Neuronal stem cell (in vitro differentiated cells): Measurements from ENCODE around the gene FLACC1.

Experiments used
- DNase-seq: peaks from one replicate; pipeline ENCODE4 v3.0.0-alpha.2; 2013; ENCODE audit warnings: low spot score
- H2AFZ ChIP-seq: one replicate; pipeline ENCODE4 v1.6.1; 2013; ENCODE audit warnings: mild to moderate bottlenecking, low read length, inconsistent platforms
- H2AK5ac ChIP-seq: 2 replicates; pipeline ENCODE4 v1.6.1; 2013; ENCODE audit warnings: low read depth, mild to moderate bottlenecking, inconsistent platforms, low read length, moderate library complexity, mixed read lengths
- H2BK120ac ChIP-seq: 2 replicates; pipeline ENCODE4 v1.6.1; 2013; ENCODE audit warnings: low read depth, mild to moderate bottlenecking, inconsistent platforms, low read length, moderate library complexity, mixed read lengths
- H2BK12ac ChIP-seq: one replicate; pipeline ENCODE4 v1.6.1; 2013; ENCODE audit warnings: low read length, inconsistent platforms
- H2BK15ac ChIP-seq: 2 replicates; pipeline ENCODE4 v1.6.1; 2013; ENCODE audit warnings: mild to moderate bottlenecking, low read length, inconsistent platforms, mixed read lengths
- H2BK5ac ChIP-seq: one replicate; pipeline ENCODE4 v1.6.1; 2013; ENCODE audit warnings: inconsistent platforms, mild to moderate bottlenecking, low read length, moderate library complexity
- H3K14ac ChIP-seq: one replicate; pipeline ENCODE4 v1.6.1; 2013; ENCODE audit warnings: low read length, inconsistent platforms
- H3K18ac ChIP-seq: 2 replicates; pipeline ENCODE4 v1.6.1; 2013; ENCODE audit warnings: low read length, inconsistent platforms
- H3K23ac ChIP-seq: 2 replicates; pipeline ENCODE4 v1.6.1; 2013; ENCODE audit warnings: low read depth, mild to moderate bottlenecking, mixed read lengths, low read length, inconsistent platforms; ENCODE audit not compliant: poor library complexity
- H3K27ac ChIP-seq: replicated peaks from 3 replicates; pipeline ENCODE4 v1.5.1; 2013; ENCODE audit warnings: low read length, inconsistent platforms
- H3K27me3 ChIP-seq, 3 experiments: 2 replicates each; pipeline ENCODE4 v1.6.1; 2013; ENCODE audit warnings: low read length in 3 of 3, mild to moderate bottlenecking in 2 of 3, inconsistent platforms in 1 of 3, low read depth in 1 of 3, mixed read lengths in 1 of 3, moderate library complexity in 1 of 3; ENCODE audit not compliant: control insufficient read depth in 3 of 3, insufficient read depth in 3 of 3
- H3K36me3 ChIP-seq, 2 donors: replicated peaks in 1 of 2; 2 replicates each; pipeline ENCODE4 v1.6.1; 2013; ENCODE audit warnings: low read length in 2 of 2; ENCODE audit not compliant: control insufficient read depth in 2 of 2, insufficient read depth in 2 of 2
- H3K4ac ChIP-seq: 2 replicates; pipeline ENCODE4 v1.6.1; 2013; ENCODE audit warnings: inconsistent platforms, mild to moderate bottlenecking, low read length, moderate library complexity
- H3K4me1 ChIP-seq, 2 donors: 1 replicate in 1 of 2; 2 replicates in 1 of 2; pipeline ENCODE4 v1.6.1; 2013; ENCODE audit warnings: low read length in 2 of 2, low read depth in 1 of 2; ENCODE audit not compliant: control insufficient read depth in 2 of 2, insufficient read depth in 1 of 2
- H3K4me2 ChIP-seq: one replicate; pipeline ENCODE4 v1.6.1; 2013; ENCODE audit warnings: mild to moderate bottlenecking, low read length, inconsistent platforms; ENCODE audit not compliant: insufficient read depth, poor library complexity, severe bottlenecking
- H3K4me3 ChIP-seq, 2 donors: 2 replicates each; pipeline ENCODE4 v1.5.1; 2013; ENCODE audit warnings: low read length in 2 of 2, mild to moderate bottlenecking in 2 of 2, inconsistent platforms in 1 of 2, moderate library complexity in 1 of 2
- H3K79me1 ChIP-seq: one replicate; pipeline ENCODE4 v1.6.1; 2013; ENCODE audit warnings: low read depth, mild to moderate bottlenecking, inconsistent platforms, low read length, moderate library complexity
- H3K9ac ChIP-seq: one replicate; pipeline ENCODE4 v1.6.1; 2013; ENCODE audit warnings: mild to moderate bottlenecking, low read depth, low read length, inconsistent platforms; ENCODE audit not compliant: poor library complexity
- H3K9me3 ChIP-seq, 2 donors: replicated peaks in 1 of 2; 2 replicates each; pipeline versions ENCODE3 to v1.6.1; 2013; ENCODE audit warnings: low read length in 2 of 2, mild to moderate bottlenecking in 2 of 2, inconsistent platforms in 1 of 2, low read depth in 1 of 2, mixed read lengths in 1 of 2, moderate library complexity in 1 of 2; ENCODE audit not compliant: control insufficient read depth in 2 of 2, insufficient read depth in 1 of 2
- H4K8ac ChIP-seq: one replicate; pipeline ENCODE4 v1.6.1; 2013; ENCODE audit warnings: low read depth, mild to moderate bottlenecking, inconsistent platforms, low read length, moderate library complexity
- H4K91ac ChIP-seq: one replicate; pipeline ENCODE4 v1.6.1; 2013; ENCODE audit warnings: low read length, low read depth, mild to moderate bottlenecking, inconsistent platforms; ENCODE audit not compliant: poor library complexity
- WGBS, 2 donors: extraction: QIAGEN DNeasy Blood & Tissue Kit; methylation state at CpG; one replicate each; pipeline ENCODE4 v1.1.7; 2013; ENCODE audit warnings: missing lambda C conversion rate in 2 of 2, mixed read lengths in 1 of 2; ENCODE audit not compliant: insufficient read length in 2 of 2, insufficient replicate concordance in 1 of 2; ENCODE audit errors: extremely low coverage in 2 of 2; 5-methylcytosine and 5-hydroxymethylcytosine counted together

FLACC1 gene

GRCh38 chr2:201327678-201328077 lies 29.5 kb downstream of the FLACC1 start:
- no peak for DNase-seq
- Histone ChIP-seq H3K23ac (no peak overlapping the region), H2AFZ (no peak overlapping the region), H3K27me3 (no peaks in the 10 kb centered on the region), H3K14ac (no peak overlapping the region), H2AK5ac (no peak overlapping the region), H3K4me3 (no peak overlapping the region), H3K79me1 (no peaks in the 10 kb centered on the region), H3K4ac (no peak overlapping the region), H4K91ac (no peak overlapping the region), H2BK5ac (no peak overlapping the region), H2BK15ac (no peak overlapping the region), H2BK12ac (no peak overlapping the region), H3K4me1 (no peaks in the 10 kb centered on the region), H4K8ac (no peak overlapping the region), H3K18ac (no peak overlapping the region), H3K27ac (no peak overlapping the region), H3K4me2 (no peak overlapping the region), H3K36me3 (no peaks in the 10 kb centered on the region), H2BK120ac (no peak overlapping the region), H3K9ac (no peak overlapping the region), H3K9me3 (no peaks in the 10 kb centered on the region)
- WGBS, 2 donors, result no CpG with 5 or more reads among the region's 3 CpGs

DNA sequence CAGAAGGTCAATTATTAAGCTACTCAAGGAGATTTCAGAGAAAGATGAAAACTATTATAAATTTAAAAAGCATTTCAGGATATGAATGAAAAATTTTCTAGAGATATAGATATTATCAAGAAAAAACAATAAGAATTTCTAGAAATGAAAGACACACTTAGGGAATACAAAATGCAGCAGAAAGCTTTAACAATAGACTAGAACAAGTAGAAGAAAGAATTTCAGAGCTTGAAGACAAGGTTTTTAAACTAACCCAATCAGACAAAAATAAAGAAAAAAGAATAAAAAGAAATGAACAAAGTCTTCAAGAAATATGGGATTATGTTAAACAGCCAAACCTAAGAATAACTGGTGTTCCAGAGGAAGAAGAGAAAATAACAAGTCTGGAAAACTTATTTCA lies 34.4 kb downstream of the FLACC1 start:
- no peak overlapping the region for H4K8ac ChIP-seq
- no peak overlapping the region for H4K91ac ChIP-seq
- H3K14ac ChIP-seq, result no peak overlapping the region
- H3K4me2 ChIP-seq, result no peak overlapping the region
- H2BK12ac ChIP-seq, result no peak overlapping the region
- no peak overlapping the region for H2AFZ ChIP-seq
- peaks cover 0 to 2% of the 10 kb centered on the region in 2 donors for H3K9me3 ChIP-seq
- no peaks in the 10 kb centered on the region for H3K4me1 ChIP-seq
- no peak overlapping the region for H2BK120ac ChIP-seq
- no peak overlapping the region for H2BK15ac ChIP-seq
- no peak for DNase-seq
- no peak overlapping the region for H2AK5ac ChIP-seq
- no peaks in the 10 kb centered on the region for H3K36me3 ChIP-seq
- H3K4me3 ChIP-seq, result no peak overlapping the region
- H3K23ac ChIP-seq, result no peak overlapping the region
- no peak overlapping the region for H3K18ac ChIP-seq
- H3K27me3 ChIP-seq, result no peaks in the 10 kb centered on the region
- H3K79me1 ChIP-seq, result no peaks in the 10 kb centered on the region
- no peak overlapping the region for H3K9ac ChIP-seq
- H2BK5ac ChIP-seq, result no peak overlapping the region
- H3K27ac ChIP-seq, result no peak overlapping the region
- no peak overlapping the region for H3K4ac ChIP-seq

DNA sequence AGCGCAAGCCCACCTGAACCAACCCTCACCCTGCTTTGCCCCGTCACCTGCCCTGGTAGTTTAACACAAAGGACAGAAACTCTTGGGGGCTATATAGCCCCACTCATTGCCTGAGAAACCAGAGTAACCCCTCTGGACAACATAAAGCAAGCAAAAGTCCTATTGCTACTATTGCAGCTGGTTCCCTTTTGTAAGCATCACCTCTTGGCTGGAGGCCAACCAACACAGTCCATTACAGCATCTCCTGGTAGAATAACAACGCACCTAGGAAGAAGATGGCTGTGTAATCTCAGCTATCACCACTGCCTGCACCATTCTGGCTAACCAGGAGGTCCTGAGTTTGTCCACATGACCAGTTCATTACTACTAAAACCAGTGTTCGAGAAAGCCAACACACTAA lies 36.4 kb downstream of the FLACC1 start:
- H3K4me1 ChIP-seq, result no peaks in the 10 kb centered on the region
- no peaks in the 10 kb centered on the region for H3K27me3 ChIP-seq
- no peak overlapping the region for H2BK5ac ChIP-seq
- peaks cover 0 to 2% of the 10 kb centered on the region in 2 donors for H3K9me3 ChIP-seq
- no peaks in the 10 kb centered on the region for H3K79me1 ChIP-seq
- no peak overlapping the region for H2BK12ac ChIP-seq
- H3K36me3 ChIP-seq, result no peaks in the 10 kb centered on the region
- no peak overlapping the region for H4K91ac ChIP-seq
- no peak overlapping the region for H3K4ac ChIP-seq
- WGBS, 2 donors, result no CpG with 5 or more reads among the region's 4 CpGs
- H3K18ac ChIP-seq, result no peak overlapping the region
- H2BK120ac ChIP-seq, result no peak overlapping the region
- no peak overlapping the region for H3K27ac ChIP-seq
- no peak overlapping the region for H2BK15ac ChIP-seq
- H2AK5ac ChIP-seq, result no peak overlapping the region
- H2AFZ ChIP-seq, result no peak overlapping the region
- no peak overlapping the region for H4K8ac ChIP-seq
- no peak overlapping the region for H3K14ac ChIP-seq
- no peak overlapping the region for H3K9ac ChIP-seq
- no peak overlapping the region for H3K23ac ChIP-seq
- H3K4me2 ChIP-seq, result no peak overlapping the region
- DNase-seq, result no peak
- no peak overlapping the region for H3K4me3 ChIP-seq

DNA sequence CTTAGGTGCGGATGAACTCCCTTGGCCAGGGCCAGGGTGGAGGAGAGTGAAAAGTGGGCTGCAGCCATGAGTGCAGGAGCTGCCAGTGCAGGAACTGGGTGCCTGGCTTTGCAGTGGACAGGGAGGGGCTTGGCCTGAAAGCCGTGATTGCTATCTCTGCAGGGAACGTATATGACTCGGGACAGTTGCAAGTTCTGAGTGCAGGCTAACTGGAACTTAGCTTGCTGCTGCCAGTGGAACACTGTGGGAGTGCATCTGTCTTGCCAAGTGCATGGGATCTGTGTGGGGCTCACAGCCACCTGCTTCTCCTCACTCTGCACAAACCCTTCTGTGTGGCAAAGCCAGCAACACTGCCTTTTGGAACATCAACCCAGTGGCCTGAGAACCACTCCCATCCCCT lies 36.9 kb downstream of the FLACC1 start:
- no peak overlapping the region for H4K8ac ChIP-seq
- no peaks in the 10 kb centered on the region for H3K79me1 ChIP-seq
- H2BK15ac ChIP-seq, result no peak overlapping the region
- no peak overlapping the region for H3K23ac ChIP-seq
- H3K4me3 ChIP-seq, result no peak overlapping the region
- H2BK12ac ChIP-seq, result no peak overlapping the region
- no CpG with 5 or more reads among the region's 4 CpGs for WGBS, 2 donors
- H2BK5ac ChIP-seq, result no peak overlapping the region
- H2BK120ac ChIP-seq, result no peak overlapping the region
- H3K27me3 ChIP-seq, result no peaks in the 10 kb centered on the region
- H3K9me3 ChIP-seq, result peaks cover 0 to 2% of the 10 kb centered on the region in 2 donors
- no peak overlapping the region for H3K18ac ChIP-seq
- H3K27ac ChIP-seq, result no peak overlapping the region
- no peak overlapping the region for H2AK5ac ChIP-seq
- no peak overlapping the region for H4K91ac ChIP-seq
- H3K4ac ChIP-seq, result no peak overlapping the region
- no peaks in the 10 kb centered on the region for H3K4me1 ChIP-seq
- no peak overlapping the region for H3K14ac ChIP-seq
- H2AFZ ChIP-seq, result no peak overlapping the region
- H3K4me2 ChIP-seq, result no peak overlapping the region
- no peak for DNase-seq
- no peaks in the 10 kb centered on the region for H3K36me3 ChIP-seq
- H3K9ac ChIP-seq, result peak overlapping the region; percentile 7
